ENCODE measurements around the gene ATXN2.
"Not testable (repeated sequence)": the region's sequence is repeated elsewhere in the genome, so short reads cannot be mapped to it uniquely, and the experiment has no call there.

The ATXN2 gene

DNA sequence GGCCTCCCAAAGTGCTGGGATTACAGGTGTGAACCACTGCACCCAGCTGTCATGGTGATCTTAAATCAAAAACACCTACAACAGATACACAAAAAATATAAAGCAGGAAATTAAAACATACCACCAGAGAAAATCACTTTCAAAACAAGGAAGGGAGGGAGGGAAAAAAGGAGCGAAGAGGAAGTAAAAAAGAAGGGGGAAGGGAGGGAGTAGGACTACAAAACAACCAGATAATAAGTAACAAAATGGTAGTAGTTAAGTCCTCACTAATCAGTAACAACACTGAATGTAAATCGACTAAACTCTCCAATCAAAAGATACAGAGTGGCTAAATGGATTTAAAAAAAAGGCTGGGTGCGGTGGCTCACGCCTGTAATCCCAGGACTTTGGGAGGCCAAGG is 104.4 kb downstream of the ATXN2 start:
- no peak for DNase-seq

DNA sequence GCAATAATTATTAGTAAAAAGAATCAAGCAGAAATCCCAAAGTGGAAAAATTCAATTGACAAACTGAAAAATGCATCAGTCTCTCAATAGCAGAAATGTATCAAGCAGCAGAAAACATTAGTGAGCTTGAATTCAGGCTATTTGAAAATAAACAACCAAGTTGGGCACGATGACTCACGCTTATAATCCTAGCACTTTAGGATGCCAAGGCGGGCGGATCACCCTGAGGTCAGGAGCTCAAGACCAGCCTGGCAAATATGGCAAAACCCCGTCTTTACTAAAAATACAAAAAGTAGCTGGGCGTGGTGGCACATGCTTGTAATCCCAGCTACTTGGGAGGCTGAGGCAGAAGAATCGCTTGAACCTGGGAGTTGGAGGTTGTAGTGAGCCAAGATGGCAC is 106.1 kb downstream of the ATXN2 start:
- not testable (repeated sequence) for DNase-seq

DNA sequence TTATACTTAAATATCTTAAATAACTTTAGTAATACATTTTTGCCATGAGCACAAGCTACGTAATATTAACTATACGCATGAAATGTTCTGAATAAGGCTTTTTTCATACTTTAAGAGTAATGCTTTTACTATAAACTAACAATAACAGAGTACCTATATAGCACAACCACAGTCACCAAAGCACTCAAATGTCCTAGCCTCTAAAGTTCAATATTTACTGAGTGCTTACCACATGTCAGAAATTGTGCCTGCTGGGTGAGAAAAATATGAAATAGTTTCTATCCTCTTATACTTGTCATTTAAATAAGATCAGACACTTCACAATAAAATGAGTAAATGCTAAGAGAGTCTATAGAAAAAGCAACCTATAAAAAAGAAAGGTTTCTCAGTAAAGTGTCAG is 110.3 kb downstream of the ATXN2 start:
- DNase-seq, result no peak

DNA sequence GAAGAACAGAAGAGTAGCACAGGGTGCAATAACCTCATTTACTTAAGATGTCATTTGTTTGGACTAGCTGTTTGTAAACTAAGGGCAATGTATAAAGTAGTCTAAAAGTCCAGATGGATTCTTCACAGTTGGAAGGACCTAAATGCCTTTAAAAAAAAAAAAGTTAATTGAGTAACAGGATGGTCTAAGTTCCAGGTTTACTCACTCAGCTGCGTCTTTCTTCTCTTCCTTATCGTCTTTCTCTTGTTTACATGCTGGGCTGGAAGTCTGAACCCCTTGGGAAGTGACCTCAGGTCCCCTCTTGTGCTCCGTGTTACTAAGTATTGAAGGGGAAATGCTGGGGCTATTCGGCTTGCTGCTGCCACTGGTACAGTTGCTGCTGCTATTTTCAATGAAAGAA is 110.8 kb downstream of the ATXN2 start:
- no peak for DNase-seq

DNA sequence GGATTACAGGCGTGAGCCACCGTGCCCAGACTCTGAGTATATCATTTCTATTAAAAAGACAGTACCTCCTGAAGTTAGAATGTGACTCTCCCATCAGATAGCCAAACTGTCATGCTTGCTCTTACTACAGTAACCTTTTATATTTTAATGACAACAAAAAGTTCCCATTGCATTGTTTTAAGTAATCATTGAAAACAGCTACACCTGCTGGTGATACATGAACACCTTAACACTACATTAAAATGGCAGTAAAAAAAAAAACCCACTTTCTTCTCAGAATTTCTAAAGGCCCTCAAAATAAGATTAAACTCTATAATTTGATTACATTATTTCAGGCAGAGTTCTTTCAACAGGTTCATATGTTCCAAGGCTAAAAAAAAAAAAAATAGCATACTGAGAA is 116.7 kb downstream of the ATXN2 start:
- DNase-seq, result no peak

DNA sequence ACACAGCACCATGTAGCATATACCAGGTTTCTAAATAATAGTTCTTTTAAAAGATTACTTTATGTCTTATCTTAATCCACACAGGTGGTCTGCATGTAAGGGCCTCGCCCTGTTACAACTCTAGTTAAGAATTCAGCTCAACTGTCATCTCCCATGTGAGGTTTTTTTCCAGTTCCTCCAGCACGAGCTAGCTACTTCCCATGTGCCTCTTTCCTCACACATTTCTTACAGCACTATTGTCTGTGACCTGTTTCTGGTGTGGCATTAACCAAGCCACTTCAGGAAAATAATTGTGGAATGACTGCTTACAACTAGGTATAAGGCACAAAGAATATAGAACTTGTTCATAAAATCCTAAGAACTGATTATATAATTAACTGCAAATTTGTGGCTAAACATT is 127.9 kb downstream of the ATXN2 start:
- DNase-seq, result no peak

DNA sequence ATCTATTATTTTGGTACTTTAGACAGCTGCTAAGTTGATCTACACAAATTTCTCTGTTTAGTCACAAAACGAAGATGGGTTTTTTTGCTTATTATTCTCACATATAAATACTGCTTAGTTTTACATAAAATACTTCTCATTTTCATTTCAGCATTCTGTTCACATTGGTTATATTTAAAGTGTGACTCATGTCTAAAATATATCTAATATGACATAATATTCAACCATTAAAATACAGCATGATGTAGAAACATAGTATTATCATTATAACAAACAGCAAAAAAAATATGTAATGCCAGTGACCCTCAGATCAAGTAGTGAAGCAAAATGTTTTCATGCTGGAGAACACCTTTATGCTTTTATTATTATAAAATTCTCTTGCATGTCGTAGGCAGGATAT is 129.7 kb downstream of the ATXN2 start:
- no peak for DNase-seq

DNA sequence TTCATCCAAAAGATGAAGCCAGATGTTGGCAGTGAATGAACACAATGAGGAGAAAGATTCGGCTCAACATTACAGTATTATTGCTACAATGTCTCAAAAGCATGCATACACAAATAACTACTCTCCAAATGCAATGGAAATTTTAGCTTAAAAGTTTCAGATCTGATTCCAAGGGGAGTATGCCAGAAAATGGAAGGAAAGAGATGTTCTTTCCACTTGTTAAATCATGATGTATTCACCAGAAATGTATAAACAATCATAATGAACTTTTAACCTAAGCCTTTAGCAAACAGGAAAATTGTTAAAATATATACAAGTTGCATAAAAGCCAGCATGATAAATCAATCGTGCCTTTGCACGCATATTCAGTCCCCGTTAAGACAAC is 131.3 kb downstream of the ATXN2 start:
- DNase-seq, result no peak

DNA sequence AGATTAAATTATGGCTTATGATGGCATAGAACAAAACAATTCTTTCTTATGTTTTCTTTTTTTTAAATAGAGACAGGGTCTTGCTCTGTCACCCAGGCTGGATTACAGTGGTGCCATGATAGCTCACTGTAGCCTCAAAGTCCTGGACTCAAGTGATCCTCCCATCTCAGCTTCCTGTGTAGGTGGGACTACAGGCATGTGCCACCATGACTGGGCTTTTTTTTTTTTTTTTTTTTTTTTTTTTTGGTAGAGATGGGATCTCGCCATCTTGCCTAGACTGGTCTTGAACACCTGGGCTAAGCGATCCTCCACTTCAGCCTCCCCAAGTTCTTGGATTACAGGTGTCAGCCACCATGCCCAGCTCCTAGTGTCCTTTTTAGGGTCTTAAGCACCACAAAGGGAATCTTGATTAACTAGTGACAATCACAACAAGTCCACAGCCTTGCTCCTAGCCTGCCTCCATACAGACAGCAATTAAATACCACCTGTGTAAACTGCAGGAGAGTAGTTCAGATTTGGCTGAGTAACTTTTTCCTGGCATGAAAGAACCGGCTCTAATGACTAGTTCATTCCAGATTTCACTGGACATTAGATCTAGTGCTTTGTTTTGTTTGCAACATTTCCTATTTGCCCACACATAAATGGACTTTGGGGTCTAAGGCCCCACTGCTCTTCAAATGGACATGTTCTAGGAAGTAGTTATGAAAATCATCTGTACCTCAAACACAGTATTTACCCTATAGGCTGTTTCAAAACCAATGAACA is 131.8 kb downstream of the ATXN2 start:
- no peak for DNase-seq

DNA sequence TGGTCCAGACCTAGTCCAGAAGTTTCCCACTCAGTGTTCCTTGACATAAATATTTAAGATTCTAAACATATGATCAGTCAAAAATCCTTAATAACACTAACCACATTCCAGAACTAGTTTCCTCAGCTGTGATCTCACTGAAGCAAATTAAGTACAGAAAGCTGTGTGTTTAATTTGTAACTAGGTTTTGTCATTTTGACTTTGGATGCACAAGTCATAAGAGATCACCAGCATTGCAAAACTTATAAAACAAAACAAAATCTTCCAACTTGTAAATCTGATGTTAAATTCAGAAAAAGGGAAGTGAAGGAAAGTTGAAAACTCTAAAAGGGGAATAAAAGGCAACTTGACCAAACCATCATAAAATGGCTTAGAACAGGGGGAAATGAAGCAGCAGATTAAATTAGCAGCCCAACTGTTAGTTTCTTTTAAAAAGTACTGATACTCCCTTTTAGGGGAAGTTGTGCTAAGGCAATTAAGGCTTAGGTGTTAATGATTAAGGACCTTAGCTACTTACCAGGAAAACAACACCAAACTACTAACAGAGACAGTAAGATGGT is 136.8 kb downstream of the ATXN2 start:
- no peak for DNase-seq

DNA sequence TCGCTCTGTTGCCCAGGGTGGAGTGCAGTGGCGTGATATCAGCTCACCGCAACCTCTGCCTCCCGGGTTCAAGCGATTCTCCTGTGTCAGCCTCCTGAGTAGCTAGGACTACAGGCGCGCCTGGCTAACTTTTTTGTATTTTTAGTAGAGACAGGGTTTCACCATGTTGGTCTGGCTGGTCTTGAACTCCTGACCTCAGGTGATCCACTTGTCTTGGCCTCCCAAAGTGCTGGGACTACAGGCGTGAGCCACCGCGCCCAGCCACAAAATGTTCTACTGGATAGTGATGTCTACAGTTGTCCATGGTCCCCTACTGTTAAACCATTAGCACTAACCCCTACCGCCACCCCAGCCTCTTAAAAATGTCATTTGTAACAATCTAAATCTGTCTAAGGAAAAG is 139.0 kb downstream of the ATXN2 start:
- DNase-seq, result not testable (repeated sequence)

DNA sequence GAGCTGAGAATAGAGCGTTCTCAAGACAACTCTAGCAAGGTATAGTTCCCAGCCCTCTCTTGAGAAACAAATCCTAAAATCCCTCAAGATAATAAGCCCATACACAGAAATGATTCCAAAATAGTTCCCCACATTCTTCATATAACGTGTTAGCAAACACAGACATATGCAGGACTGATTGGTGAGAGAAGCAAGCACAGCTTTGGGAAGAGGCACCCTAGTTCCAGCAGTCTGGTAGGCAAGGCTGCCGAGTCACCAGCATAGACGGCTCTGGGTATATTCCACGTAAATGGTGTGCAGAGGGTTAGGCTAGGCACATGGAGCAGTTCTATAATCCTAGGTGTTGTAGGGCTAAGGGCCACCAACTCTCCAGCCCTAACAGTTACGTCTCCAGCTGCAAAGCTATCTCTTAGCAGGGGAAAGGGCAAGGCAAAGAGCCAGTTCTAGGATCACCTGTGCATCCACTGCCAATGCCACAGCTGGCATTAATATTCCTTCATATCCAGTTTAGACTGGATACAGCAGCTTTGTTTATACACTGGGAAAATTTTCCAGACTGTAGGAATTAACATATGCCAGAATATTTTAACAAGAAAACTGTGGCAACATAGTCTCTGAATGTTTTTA is 140.5 kb downstream of the ATXN2 start:
- no peak for DNase-seq

DNA sequence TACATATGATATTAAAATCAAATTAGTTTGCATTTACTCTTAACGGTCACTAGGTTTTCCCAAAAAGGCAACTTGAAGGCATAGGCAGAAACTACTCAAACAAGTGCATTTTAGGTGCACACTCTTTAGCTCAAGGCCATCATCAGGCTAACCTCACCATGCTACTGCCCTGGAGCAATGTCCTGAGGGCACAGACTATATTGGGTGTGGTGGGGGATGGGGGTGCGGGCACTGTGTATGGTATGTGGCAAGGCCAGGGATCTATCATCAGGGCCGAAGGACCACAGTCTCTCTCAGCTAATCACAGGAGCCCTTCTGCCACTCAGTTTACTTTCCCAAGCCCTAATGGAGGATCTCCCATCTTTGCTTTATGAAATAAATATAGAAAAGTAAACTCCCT is 141.5 kb downstream of the ATXN2 start:
- DNase-seq, result no peak

DNA sequence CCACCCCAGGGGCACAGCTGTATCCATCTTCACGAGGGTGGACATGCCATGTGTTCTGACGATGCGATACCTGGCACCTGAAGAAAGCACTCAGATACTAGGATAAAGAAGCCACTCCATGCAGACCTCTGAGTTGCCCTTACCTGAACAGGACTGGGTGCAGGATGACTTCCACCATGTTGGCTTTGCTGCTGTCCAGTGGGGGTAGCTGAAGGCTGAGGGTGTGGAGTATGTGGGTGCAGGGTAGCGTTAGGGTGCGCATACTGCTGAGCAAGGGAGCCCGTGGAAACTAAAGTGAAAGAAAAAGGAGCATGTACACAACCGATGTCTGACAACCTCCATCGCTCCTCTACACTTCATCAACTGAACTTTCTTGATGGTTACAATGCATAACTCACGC is 142.0 kb downstream of the ATXN2 start:
- no peak for DNase-seq

DNA sequence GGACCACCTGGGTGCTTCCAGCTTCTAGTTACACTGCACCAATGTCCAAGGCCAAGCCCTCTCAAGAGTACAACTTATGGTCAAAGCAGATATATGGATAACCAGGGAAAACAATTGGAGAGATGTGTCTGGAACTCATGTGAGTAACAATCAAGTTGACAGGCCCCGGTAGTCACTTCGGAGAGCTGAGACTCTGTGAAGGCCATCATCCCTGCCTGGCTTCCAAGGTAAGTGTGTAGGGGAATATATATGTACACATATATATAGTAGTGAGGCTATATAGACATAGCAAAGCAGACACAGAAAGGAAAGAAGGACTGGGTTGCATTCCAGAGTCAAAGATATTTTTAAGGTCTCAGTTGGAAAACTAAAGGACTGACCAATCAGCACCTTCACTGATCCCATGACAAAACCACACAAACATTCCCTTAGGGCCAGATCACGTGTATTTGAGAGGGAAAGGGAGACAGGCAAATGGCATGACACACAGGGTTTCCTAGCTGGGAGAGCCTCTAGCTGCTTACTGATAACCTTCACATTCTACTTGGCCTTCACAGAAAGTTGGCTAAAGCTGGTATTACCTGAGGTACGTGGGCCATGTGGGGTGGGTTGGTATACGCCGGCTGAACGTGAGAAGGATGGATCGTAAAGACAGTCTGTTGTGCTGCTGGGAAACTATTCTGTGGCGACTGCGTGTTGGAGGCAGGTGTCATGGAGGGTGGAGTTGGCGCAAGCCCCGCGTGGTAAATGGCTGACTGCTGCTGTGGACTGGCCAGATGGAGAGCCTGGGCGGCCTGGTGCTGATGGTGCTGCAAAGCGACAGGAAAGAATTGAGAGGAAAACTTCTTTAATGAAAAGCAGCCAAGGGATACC is 143.4 kb downstream of the ATXN2 start:
- DNase-seq, result no peak

DNA sequence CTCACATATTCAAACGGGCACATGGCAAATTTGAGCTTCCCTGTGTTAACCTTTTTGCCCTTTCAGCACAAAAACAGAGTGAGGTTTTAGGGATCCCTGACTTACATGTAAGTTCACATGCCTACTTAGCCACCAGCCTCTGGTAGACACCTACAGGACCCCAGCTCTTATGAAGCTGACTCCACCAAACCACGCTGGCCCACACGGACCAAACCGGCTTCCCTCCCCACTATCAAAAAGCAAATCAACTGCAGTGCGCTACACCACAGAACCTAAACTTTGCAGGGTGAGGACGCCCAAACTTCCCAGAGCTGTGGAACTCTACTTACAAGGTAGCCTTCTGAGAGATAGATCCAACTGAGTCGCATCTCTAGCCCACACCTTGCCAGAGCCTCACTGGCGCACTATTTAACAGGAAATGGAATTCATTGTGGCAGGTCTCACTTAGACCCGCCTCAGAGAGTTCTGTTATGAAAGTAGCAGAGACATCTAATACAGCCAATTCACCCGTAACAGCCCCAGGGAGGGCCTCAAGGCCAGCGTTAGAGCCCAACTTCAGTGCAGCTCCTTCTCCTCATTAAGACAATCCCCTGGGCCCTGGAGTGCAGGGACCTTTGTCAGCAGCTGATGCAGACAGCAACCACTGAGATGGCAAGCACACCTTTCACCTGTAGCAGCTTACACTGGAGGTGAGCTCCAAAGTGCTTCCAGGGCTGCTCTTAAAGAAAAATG is 144.2 kb downstream of the ATXN2 start:
- no peak for DNase-seq

DNA sequence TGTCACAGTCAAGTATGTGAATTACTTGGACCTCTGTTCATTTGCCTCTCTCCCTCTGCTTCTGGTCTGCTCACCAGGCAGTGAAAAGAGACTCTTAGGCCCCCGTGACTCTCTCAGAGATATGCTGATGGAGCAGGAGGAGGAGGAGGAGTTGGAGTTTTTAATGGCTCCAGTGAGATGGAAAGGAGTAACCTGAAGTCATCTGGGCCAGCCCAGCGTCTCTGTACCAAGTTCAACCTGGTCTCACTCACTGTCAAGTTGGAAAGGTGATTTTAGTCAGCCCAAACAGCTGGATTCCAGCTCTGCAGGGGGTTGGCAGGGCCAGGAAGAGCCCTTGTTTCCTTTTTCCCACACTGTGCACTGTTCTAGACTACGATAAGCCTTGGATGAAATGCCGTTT is 144.8 kb downstream of the ATXN2 start:
- no peak for DNase-seq

DNA sequence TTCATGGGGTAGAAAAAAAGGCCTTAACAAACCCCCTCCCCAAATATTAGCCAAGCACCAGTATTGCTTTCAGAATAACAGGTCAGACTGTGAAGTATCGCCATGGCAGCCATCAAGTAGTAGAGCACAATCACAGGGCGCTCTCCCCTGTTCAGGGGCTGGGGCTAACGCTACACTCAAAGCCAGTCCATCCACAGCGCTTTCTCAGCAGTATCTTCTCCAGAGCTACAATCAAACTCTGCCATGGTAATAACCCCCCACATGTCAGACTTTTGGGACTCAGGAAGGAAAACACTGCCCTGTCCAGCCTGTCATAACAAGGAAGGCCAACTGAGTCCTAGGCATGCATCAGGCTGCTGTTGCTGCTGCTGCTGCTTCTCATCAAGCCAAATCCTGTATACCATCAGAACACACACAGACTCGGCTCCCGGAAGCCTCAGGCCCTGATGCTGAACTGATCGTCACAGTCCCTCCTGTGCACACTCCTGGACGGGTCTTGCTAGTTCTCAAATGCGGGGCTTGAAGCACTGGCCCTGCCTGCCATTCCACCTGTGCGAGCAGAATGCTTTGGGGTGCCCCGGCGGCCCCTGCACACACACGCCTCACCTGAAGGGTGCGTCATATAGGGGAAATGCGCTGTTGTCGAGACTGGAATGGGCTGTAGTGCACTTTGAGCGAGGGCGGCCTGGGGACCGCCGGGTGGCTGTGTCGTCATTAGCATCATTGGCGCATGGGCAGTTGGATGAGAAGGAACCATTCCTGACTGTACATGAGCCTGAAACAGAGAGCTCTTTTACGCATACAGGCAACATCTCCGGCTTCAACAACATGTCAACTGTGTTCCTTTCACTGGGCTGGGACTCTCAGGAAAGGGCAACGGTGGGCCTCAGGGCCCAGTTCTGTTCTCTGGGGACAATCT is 145.8 kb downstream of the ATXN2 start:
- no peak for DNase-seq

DNA sequence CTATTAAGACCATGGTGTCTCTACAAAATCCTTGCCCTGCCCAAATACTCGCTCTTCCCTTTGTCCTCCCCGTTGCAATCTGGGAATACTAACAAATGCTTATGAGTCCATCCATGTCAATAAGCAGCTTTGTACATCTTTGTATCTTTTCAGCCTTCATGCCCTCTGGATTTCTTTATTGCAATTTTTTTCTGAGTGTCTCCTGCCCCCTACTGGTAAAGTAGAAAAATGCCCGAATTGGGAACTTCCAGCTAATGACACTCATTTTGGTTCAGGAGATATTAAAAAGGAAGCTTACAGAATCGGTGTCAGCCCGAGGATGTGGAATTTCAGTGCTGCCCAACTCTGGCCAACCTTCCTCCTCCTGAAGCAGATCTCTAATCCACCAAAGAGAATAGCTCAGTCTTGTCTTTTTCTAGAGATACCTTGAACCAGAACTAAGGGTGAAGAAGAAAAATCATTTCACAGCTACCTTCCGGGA is 147.4 kb downstream of the ATXN2 start:
- DNase-seq, result no peak

DNA sequence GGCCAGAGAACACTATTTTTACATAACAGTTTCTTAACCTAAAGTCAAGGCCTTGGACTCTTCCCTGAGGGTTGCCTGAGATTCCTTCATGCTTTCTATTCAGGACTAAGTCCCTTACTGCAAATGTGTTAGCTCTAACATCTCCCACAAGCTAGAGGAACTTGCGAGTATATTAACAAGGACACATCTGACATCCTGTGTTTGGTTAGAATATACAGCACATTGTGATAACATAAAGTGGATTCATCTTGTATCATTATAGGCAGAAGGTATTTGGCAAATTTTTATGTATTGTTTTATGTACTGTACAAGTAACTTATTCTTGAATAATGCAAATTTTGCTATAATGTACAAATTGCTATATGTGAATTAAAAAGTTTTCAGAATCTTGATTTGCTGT is 147.9 kb downstream of the ATXN2 start:
- no peak for DNase-seq

DNA sequence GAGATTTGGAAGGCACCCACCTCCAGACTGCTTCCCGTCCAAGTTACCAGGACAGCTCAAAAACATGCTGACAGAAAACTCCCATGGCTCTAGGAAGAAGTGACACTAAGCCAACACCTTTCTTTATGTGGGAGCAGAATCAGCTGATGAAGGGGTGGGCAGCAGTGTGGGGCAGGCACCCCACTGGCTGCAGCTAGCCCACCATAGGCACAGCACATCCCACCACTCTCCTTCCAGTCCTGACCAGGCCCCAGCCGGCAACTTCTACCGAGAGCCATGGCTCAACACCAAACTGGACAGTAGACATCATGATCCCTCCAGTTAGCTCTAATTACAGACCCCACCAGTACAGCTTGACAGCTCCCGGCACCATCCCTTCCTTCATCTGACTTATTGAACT is 148.4 kb downstream of the ATXN2 start:
- DNase-seq, result no peak

Data from NCI-H1092 (cell line).